Panc1 (cell line): ENCODE results near the gene PRPF4. TPM values are rescaled to one million over a fixed set of nuclear protein-coding genes. Genes with fewer than 3 reads are reported as not detected.

Experiments used
- ATAC-seq: fragments of 200-7000 bp; cut with Tn5 transposase; 2 replicates; pipeline ENCODE4 v1.9.1; 2020; ENCODE audit warnings: mild to moderate bottlenecking, moderate library complexity
- BruUV-seq: library from RNA; stranded (reverse); fragments of 400-500 nt; replicated peaks from 2 replicates; lab custom pipeline; 2021; lab: Mats Ljungman, UMichigan
- CTCF ChIA-PET: fragments of 300-600 bp; sonication (Branson Sonifier 250); formaldehyde crosslinking; loops from one replicate; lab custom pipeline; 2022; ENCODE audit warnings: antibody characterized with exemption; lab: Charles Lee
- POLR2A ChIA-PET: fragments of 300-600 bp; sonication (Branson Sonifier 250); formaldehyde crosslinking; loops from one replicate; lab custom pipeline; 2022; ENCODE audit warnings: antibody characterized with exemption; lab: Charles Lee
- DNase-seq: peaks from one replicate; pipeline ENCODE4 v3.0.0-alpha.2; 2010; ENCODE audit warnings: low read depth, low spot score
- H3K27ac ChIP-seq: 2 replicates; pipeline ENCODE4 v1.5.1; 2011; ENCODE audit warnings: mild to moderate bottlenecking, low read length, inconsistent platforms
- H3K27me3 ChIP-seq: fragments of 200-500 bp; sonication (Bioruptor generic); 2 replicates; pipeline ENCODE4 v1.6.0; 2014; ENCODE audit warnings: low read length, inconsistent platforms; ENCODE audit not compliant: control insufficient read depth, insufficient read depth
- H3K36me3 ChIP-seq: fragments of 200-500 bp; sonication (Bioruptor generic); 2 replicates; pipeline ENCODE4 v1.5.1; 2014; ENCODE audit warnings: inconsistent platforms, mild to moderate bottlenecking, low read length, moderate library complexity; ENCODE audit not compliant: control insufficient read depth, insufficient read depth
- H3K4me1 ChIP-seq: 2 replicates; pipeline ENCODE4 v1.5.1; 2011; ENCODE audit warnings: inconsistent platforms, mild to moderate bottlenecking, low read length, moderate library complexity; ENCODE audit not compliant: control insufficient read depth, insufficient read depth
- H3K4me3 ChIP-seq, 2 experiments: 2 replicates each; pipeline ENCODE4 v1.5.1; 2011 to 2012; ENCODE audit warnings: low read depth in 2 of 2, low read length in 2 of 2, mild to moderate bottlenecking in 2 of 2, inconsistent platforms in 1 of 2, moderate library complexity in 1 of 2
- H3K9me3 ChIP-seq: fragments of 200-500 bp; sonication (Bioruptor generic); 2 replicates; pipeline ENCODE4 v1.5.1; 2014; ENCODE audit warnings: low read depth, mild to moderate bottlenecking, inconsistent platforms, low read length, moderate library complexity; ENCODE audit not compliant: control insufficient read depth, insufficient read depth
- CTCF ChIP-seq: fragments of 450-650 bp; IDR thresholded peaks from 2 replicates; pipeline ENCODE4 v1.5.1; 2017; ENCODE audit warnings: mild to moderate bottlenecking
- POLR2AphosphoS5 ChIP-seq: IDR thresholded peaks from 2 replicates; pipeline ENCODE4 v1.6.1; 2012; ENCODE audit warnings: mild to moderate bottlenecking, low read depth, low read length, moderate library complexity
- REST ChIP-seq, 2 experiments: IDR thresholded peaks; 2 replicates each; pipeline ENCODE4 v1.6.1; 2011 to 2012; ENCODE audit warnings: low read depth in 2 of 2, control low read depth in 1 of 2, low read length in 1 of 2, mild to moderate bottlenecking in 1 of 2, moderate library complexity in 1 of 2; ENCODE audit not compliant: insufficient read depth in 1 of 2
- SIN3A ChIP-seq: IDR thresholded peaks from 2 replicates; pipeline ENCODE4 v1.6.1; 2012; ENCODE audit warnings: low read depth, mild to moderate bottlenecking, low read length, moderate library complexity, borderline replicate concordance; ENCODE audit not compliant: insufficient read depth
- TCF7L2 ChIP-seq: IDR thresholded peaks from 2 replicates; pipeline ENCODE4 v1.6.1; 2011; ENCODE audit warnings: mild to moderate bottlenecking, low read depth, low read length, inconsistent platforms
- in situ Hi-C: cut with HindIII; loops from 2 replicates; pipeline ENCODE4 v1.10.0; 2016; ENCODE audit warnings: low sequenced_read_pairs, low pct_unique_long_range_greater_than_20kb
- intact Hi-C: fragments of 100-400 bp; cut with micrococcal nuclease; formaldehyde crosslinking; loops from one replicate; pipeline ENCODE4 v1.10.0; 2022; ENCODE audit not compliant: unreplicated experiment
- total RNA-seq: library from RNA; stranded (reverse); gene quantifications from one replicate; pipeline ENCODE4 v1.2.1, GENCODE V29; 2021; ENCODE audit not compliant: unreplicated experiment

The PRPF4 gene
- total RNA-seq, 1 experiment from 2014 or later = 28.9 TPM

GRCh38 chr9:113278840-113279239, 3.4 kb downstream of the PRPF4 start:
- DNase-seq (no peak), ATAC-seq (no peak)
- no peak overlapping the region for H3K4me3 ChIP-seq
- no peaks in the 10 kb centered on the region for H3K9me3 ChIP-seq
- ChIA-PET CTCF (no interaction called here), POLR2A (no interaction called here)
- H3K27ac ChIP-seq = no peak overlapping the region
- no peaks in the 10 kb centered on the region for H3K27me3 ChIP-seq
- no TSS peak for BruUV-seq
- H3K4me1 ChIP-seq = peaks cover 6% of the 10 kb centered on the region
- in situ Hi-C loops = no loop called here
- no peak for TF ChIP-seq TCF7L2
- no peak for TF ChIP-seq SIN3A
- TF ChIP-seq REST (IDR thresholded peaks at IDR 0.05; ENCODE audit: insufficient read depth in 1 of 2, low read depth in 2 of 2, low read length in 1 of 2) = no peak
- TF ChIP-seq CTCF = no peak
- no peak for TF ChIP-seq POLR2AphosphoS5
- intact Hi-C loops = no loop called here
- peaks cover 35% of the 10 kb centered on the region for H3K36me3 ChIP-seq

DNA sequence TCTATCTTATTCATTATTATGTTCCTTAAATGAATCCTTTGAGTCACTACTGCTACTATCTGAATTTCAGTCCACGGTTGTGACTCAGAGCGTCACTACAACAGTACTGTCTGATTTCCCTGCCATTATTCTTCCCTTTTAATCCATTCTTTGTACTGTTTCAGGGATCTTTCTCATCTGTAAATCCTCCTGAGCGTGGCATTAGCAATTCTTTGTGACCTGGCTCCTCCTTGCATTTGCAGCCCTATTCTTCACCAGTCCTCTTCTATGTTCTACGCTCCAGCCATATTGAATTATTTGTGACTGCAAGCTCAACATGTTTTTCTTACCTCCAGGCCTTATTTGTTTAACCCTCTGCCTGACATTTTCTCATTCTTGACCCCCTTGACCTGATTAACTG, 5.9 kb downstream of the PRPF4 start:
- DNase-seq (no peak), ATAC-seq (no peak)
- in situ Hi-C loops (no loop called here), intact Hi-C loops (no loop called here)
- TF ChIP-seq POLR2AphosphoS5 (no peak), TCF7L2 (no peak), REST (IDR thresholded peaks at IDR 0.05; ENCODE audit: insufficient read depth in 1 of 2, low read depth in 2 of 2, low read length in 1 of 2) (no peak), SIN3A (no peak), CTCF (no peak)
- Histone ChIP-seq H3K4me3 (no peak overlapping the region), H3K27ac (no peak overlapping the region), H3K4me1 (peaks cover 3% of the 10 kb centered on the region), H3K9me3 (no peaks in the 10 kb centered on the region), H3K36me3 (peaks cover 38% of the 10 kb centered on the region), H3K27me3 (no peaks in the 10 kb centered on the region)
- POLR2A ChIA-PET = no interaction called here
- CTCF ChIA-PET = no interaction called here
- no TSS peak for BruUV-seq
